Skin of body (tissue), 2 donors: ENCODE data around the gene CILP2. TPM values are rescaled to one million over a fixed set of nuclear protein-coding genes. Genes with fewer than 3 reads are reported as not detected.

Experiments
- DNase-seq: peaks from one replicate; lab custom pipeline; 2025; lab: John Stamatoyannopoulos, UW
- total RNA-seq: library from RNA; depleted of rRNA; stranded (reverse); fragments of >200 nt; gene quantifications from one replicate; pipeline ENCODE4 v1.2.3, GENCODE V29; 2014

Gene CILP2
- total RNA-seq, 1 donor from 2014 or later: 0.49 TPM

GRCh38 chr19:19544257-19544953 lies 6.3 kb downstream of the CILP2 start:
- DNase-seq: no peak

GRCh38 chr19:19544954-19545591 lies 7.0 kb downstream of the CILP2 start:
- DNase-seq: no peak

- no peak for DNase-seq
Observed at GRCh38 chr19:19545707-19546106, 7.6 kb downstream of the CILP2 start.

GRCh38 chr19:19546751-19547162 lies 8.7 kb downstream of the CILP2 start:
- DNase-seq: no peak

GRCh38 chr19:19547674-19548336 lies 9.7 kb downstream of the CILP2 start:
- DNase-seq: no peak

- DNase-seq: no peak
Observed at GRCh38 chr19:19548915-19549759, 11.1 kb downstream of the CILP2 start.

- DNase-seq: no peak
Observed at GRCh38 chr19:19549804-19550464, 11.9 kb downstream of the CILP2 start.

- DNase-seq: no peak
Observed at GRCh38 chr19:19550485-19550929, 12.4 kb downstream of the CILP2 start.

GRCh38 chr19:19550972-19551852 lies 13.1 kb downstream of the CILP2 start:
- DNase-seq: no peak

- DNase-seq: no peak
Observed at GRCh38 chr19:19551853-19552192, 13.8 kb downstream of the CILP2 start.

- DNase-seq: no peak
Observed at GRCh38 chr19:19552798-19553197, 14.7 kb downstream of the CILP2 start.

- no peak for DNase-seq
Observed at GRCh38 chr19:19553670-19554069, 15.6 kb downstream of the CILP2 start.

- DNase-seq: no peak
Observed at GRCh38 chr19:19554074-19555023, 16.3 kb downstream of the CILP2 start.

- DNase-seq: no peak
Observed at GRCh38 chr19:19558055-19558454, 20.0 kb downstream of the CILP2 start.

GRCh38 chr19:19558636-19559035 lies 20.6 kb downstream of the CILP2 start:
- DNase-seq: no peak

GRCh38 chr19:19559931-19560330 lies 21.9 kb downstream of the CILP2 start:
- DNase-seq: no peak

- no peak for DNase-seq
Observed at GRCh38 chr19:19561946-19562664, 24.0 kb downstream of the CILP2 start.

- DNase-seq: no peak
Observed at GRCh38 chr19:19562665-19563347, 24.7 kb downstream of the CILP2 start.
